ENCODE measurements around the gene OR10H4.
"Not testable (repeated sequence)": the region's sequence is repeated elsewhere in the genome, so short reads cannot be mapped to it uniquely, and the experiment has no call there.

The OR10H4 gene

GRCh38 chr19:15928321-15928720 lies 20.5 kb upstream of the OR10H4 start (continued):
- TF ChIP-seq PATZ1 (CRISPR knock-in tag; IDR thresholded peaks at IDR 0.05; ENCODE audit: borderline replicate concordance) (no peak), ZNF565 (CRISPR knock-in tag; conservative IDR thresholded peaks at IDR 0.05; ENCODE audit: low read depth) (no peak), ZFP3 (CRISPR knock-in tag; IDR thresholded peaks at IDR 0.05) (no peak), TCF4 (CRISPR knock-in tag; IDR thresholded peaks at IDR 0.05; ENCODE audit: borderline replicate concordance) (no peak), ISL1 (CRISPR knock-in tag; IDR thresholded peaks at IDR 0.05) (no peak), ZNF70 (CRISPR knock-in tag; IDR thresholded peaks at IDR 0.05) (no peak), POU6F1 (CRISPR knock-in tag; IDR thresholded peaks at IDR 0.05; ENCODE audit: borderline replicate concordance, low read depth) (no peak), BACH2 (CRISPR knock-in tag; IDR thresholded peaks at IDR 0.05; ENCODE audit: borderline replicate concordance) (no peak), CREB5 (CRISPR knock-in tag; IDR thresholded peaks at IDR 0.05; ENCODE audit: low read depth) (no peak)

GRCh38 chr19:15933761-15934331 lies 15.0 kb upstream of the OR10H4 start:
- not testable (repeated sequence) for ATAC-seq

DNA sequence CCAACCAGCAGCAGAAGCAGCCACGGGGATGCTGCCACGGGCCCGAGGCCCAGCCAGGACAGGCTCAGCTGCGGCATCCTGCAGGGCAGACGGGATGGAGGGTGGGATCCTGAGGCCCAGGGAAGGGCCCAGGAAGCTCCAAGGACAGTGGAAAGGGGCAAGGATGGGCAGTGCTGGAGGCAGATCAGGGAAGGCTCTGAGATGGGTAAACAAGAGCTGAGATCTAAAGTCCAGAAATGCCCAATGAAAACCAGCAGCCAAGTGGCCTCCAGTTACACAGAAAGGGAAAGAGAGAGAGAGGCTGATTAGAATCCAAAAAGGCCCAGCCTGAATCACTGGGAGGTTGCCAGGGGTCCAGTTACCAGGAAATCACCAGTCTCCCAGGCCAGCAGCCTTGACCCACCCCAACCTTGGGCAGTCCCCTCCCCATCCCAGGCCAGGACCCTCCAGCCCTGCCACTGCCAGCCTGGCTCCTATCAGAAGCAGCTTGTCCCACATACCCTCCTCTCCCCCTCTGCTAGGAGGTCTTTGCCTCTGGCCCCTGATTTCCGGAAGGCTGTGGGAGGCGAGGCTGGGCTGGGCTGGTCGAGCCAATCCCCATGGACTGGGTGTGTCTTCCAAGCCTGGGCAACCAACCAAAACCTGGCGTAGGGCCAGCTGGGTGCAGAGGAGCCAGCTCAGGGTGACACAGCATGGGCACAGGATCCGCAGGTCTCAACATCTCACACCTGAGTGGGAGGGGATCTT lies 14.3 kb upstream of the OR10H4 start, which contains the start of gene CYP4F11:
TSS of gene CYP4F11 (minus strand) at position 198 of the 747 bp plus-strand sequence. CDS start at position 77, 121 bp downstream.
- TF ChIP-seq, protein P1, sequence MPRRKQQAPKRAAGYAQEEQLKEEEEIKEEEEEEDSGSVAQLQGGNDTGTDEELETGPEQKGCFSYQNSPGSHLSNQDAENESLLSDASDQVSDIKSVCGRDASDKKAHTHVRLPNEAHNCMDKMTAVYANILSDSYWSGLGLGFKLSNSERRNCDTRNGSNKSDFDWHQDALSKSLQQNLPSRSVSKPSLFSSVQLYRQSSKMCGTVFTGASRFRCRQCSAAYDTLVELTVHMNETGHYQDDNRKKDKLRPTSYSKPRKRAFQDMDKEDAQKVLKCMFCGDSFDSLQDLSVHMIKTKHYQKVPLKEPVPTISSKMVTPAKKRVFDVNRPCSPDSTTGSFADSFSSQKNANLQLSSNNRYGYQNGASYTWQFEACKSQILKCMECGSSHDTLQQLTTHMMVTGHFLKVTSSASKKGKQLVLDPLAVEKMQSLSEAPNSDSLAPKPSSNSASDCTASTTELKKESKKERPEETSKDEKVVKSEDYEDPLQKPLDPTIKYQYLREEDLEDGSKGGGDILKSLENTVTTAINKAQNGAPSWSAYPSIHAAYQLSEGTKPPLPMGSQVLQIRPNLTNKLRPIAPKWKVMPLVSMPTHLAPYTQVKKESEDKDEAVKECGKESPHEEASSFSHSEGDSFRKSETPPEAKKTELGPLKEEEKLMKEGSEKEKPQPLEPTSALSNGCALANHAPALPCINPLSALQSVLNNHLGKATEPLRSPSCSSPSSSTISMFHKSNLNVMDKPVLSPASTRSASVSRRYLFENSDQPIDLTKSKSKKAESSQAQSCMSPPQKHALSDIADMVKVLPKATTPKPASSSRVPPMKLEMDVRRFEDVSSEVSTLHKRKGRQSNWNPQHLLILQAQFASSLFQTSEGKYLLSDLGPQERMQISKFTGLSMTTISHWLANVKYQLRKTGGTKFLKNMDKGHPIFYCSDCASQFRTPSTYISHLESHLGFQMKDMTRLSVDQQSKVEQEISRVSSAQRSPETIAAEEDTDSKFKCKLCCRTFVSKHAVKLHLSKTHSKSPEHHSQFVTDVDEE (CRISPR knock-in tag; IDR thresholded peaks at IDR 0.05) = no peak
- no peak for TF ChIP-seq GLIS3 (CRISPR knock-in tag; IDR thresholded peaks at IDR 0.05)
- no peak for TF ChIP-seq ZNF565 (CRISPR knock-in tag; conservative IDR thresholded peaks at IDR 0.05; ENCODE audit: low read depth)
- peak; percentile 34; the same call in 2 of the 3 replicates for ATAC-seq

DNA sequence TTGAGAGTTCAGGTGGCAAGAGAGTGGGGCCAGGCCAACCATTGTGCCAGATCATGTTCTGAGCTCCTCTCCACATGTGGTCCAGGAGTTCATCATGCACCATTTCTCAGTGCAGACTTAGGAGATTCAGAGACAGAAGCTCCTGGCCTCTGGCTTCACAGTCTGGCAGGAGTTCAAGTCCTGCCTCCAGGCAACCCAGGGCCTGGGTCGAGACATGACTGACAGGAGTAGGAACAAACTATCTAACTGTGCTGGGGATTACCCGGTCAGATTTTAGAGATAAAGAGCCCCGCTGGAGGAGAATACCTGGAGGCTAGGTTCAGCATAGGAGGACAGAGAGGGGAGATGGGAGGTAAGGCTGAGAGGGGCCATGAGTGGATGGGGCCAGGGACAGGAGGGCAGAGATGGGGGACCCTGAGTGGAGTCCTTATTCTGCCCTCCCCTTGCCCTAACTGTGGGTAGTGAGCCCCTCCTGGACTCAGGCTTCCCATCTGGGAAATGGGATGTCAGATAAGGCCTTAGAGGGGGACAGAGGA lies 13.6 kb upstream of the OR10H4 start:
- peak; percentile 31; the same call in 1 of the 3 replicates for ATAC-seq
- TF ChIP-seq CSDC2 (CRISPR knock-in tag; IDR thresholded peaks at IDR 0.05) (no peak), PATZ1 (CRISPR knock-in tag; IDR thresholded peaks at IDR 0.05; ENCODE audit: borderline replicate concordance) (no peak), ESRRG (CRISPR knock-in tag; IDR thresholded peaks at IDR 0.05) (no peak), ISL1 (CRISPR knock-in tag; IDR thresholded peaks at IDR 0.05) (no peak), TCF4 (CRISPR knock-in tag; IDR thresholded peaks at IDR 0.05; ENCODE audit: borderline replicate concordance) (no peak), ZNF70 (CRISPR knock-in tag; IDR thresholded peaks at IDR 0.05) (no peak), PPARA (CRISPR knock-in tag; IDR thresholded peaks at IDR 0.05; ENCODE audit: borderline replicate concordance) (no peak), POU6F1 (CRISPR knock-in tag; IDR thresholded peaks at IDR 0.05; ENCODE audit: borderline replicate concordance, low read depth) (no peak), ZC3H10 (CRISPR knock-in tag; IDR thresholded peaks at IDR 0.05) (no peak), TOX (CRISPR knock-in tag; IDR thresholded peaks at IDR 0.05; ENCODE audit: borderline replicate concordance) (no peak), ZNF8 (CRISPR knock-in tag; IDR thresholded peaks at IDR 0.05) (no peak), ZNF565 (CRISPR knock-in tag; conservative IDR thresholded peaks at IDR 0.05; ENCODE audit: low read depth) (no peak), ZFP30 (CRISPR knock-in tag; IDR thresholded peaks at IDR 0.05) (no peak), BACH2 (CRISPR knock-in tag; IDR thresholded peaks at IDR 0.05; ENCODE audit: borderline replicate concordance) (no peak)
- TF ChIP-seq, protein P1 (CRISPR knock-in tag; IDR thresholded peaks at IDR 0.05) = no peak
